ENCODE measurements around the gene DOCK1. TPM values are rescaled to one million over a fixed set of nuclear protein-coding genes. Genes with fewer than 3 reads are reported as not detected.

The DOCK1 gene
- total RNA-seq, 1 donor from 2014 or later = 74.8 TPM

DNA sequence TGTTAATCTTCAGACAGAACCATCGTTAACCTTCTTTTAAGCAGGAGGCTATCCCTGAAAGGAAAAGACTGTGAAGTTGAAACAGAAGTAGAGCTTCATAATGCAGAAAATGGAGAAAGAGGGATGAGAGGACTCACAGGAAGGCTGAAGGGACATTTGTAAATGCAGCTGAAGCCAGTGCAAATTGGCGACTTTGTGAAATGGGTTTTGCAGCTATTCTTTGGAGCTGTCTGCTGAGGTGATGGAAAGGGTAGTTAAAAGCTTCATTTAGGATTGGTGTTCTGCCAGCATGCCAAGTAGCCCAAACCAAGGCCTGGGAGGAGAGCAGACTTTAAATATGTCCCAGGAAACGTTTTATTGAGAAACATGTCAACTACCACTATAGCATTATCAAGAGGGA lies 168.4 kb downstream of the DOCK1 start:
- Mint-ChIP-seq H3K27ac (no peak overlapping the region), H3K9me3 (no peaks in the 10 kb centered on the region), H3K4me1 (no peaks in the 10 kb centered on the region), H3K4me3 (no peak overlapping the region), H3K27me3 (ENCODE audit: low read depth) (no peaks in the 10 kb centered on the region), H3K36me3 (peaks cover 39% of the 10 kb centered on the region)
- no peak for DNase-seq (ENCODE audit: low spot score in 2 of 2, unreplicated experiment in 2 of 2)
- TF ChIP-seq, protein P1, sequence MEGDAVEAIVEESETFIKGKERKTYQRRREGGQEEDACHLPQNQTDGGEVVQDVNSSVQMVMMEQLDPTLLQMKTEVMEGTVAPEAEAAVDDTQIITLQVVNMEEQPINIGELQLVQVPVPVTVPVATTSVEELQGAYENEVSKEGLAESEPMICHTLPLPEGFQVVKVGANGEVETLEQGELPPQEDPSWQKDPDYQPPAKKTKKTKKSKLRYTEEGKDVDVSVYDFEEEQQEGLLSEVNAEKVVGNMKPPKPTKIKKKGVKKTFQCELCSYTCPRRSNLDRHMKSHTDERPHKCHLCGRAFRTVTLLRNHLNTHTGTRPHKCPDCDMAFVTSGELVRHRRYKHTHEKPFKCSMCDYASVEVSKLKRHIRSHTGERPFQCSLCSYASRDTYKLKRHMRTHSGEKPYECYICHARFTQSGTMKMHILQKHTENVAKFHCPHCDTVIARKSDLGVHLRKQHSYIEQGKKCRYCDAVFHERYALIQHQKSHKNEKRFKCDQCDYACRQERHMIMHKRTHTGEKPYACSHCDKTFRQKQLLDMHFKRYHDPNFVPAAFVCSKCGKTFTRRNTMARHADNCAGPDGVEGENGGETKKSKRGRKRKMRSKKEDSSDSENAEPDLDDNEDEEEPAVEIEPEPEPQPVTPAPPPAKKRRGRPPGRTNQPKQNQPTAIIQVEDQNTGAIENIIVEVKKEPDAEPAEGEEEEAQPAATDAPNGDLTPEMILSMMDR (IDR thresholded peaks at IDR 0.05; ENCODE audit: unreplicated experiment) = no peak

DNA sequence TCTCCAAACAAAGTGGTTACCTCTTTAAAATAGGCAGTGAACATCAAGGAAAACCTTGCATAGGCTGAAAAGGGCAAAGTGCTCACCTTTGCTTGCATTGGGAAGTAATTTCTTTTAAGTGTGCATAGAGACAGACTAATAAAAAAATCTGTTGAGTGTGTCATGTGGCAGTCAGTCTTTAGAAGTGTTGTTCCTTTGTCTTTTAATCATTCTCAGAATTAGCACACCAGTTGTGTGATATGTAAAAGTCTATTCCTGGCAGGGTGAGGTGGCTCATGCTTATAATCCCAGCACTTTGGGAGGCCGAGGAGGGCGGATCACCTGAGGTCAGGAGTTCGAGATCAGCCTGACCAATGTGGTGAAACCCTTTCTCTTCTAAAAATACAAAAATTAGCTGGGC lies 174.2 kb downstream of the DOCK1 start:
- Mint-ChIP-seq H3K4me1 (no peaks in the 10 kb centered on the region), H3K36me3 (peaks cover 43% of the 10 kb centered on the region), H3K9me3 (peaks cover 5% of the 10 kb centered on the region), H3K27me3 (ENCODE audit: low read depth) (no peaks in the 10 kb centered on the region), H3K27ac (no peak overlapping the region), H3K4me3 (no peak overlapping the region)
- no peak for DNase-seq (ENCODE audit: low spot score in 2 of 2, unreplicated experiment in 2 of 2)
- TF ChIP-seq, protein P1 (IDR thresholded peaks at IDR 0.05; ENCODE audit: unreplicated experiment) = no peak

DNA sequence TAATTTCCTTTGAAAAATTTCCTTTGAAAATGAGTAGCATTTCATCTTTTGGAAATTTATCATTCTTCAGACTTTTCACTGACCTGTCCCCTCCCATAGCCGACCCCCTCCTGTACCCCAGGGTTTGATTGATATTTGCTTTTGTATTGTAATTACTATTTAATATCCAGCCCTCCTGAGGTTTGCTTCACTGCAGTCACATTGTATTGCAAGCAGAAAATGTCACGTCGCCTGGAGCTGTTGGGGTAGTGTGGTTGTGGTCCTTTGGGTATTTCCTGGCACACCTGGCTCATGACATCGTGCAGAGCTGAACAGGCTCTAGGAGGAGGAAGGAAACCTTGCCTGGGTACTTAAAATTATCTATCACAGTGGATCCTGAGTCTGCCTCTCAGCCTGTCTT lies 175.1 kb downstream of the DOCK1 start:
- Mint-ChIP-seq H3K9me3 (peaks cover 5% of the 10 kb centered on the region), H3K36me3 (peaks cover 38% of the 10 kb centered on the region), H3K27ac (no peak overlapping the region), H3K27me3 (ENCODE audit: low read depth) (no peaks in the 10 kb centered on the region), H3K4me1 (no peaks in the 10 kb centered on the region), H3K4me3 (no peak overlapping the region)
- DNase-seq (ENCODE audit: low spot score in 2 of 2, unreplicated experiment in 2 of 2) = no peak
- TF ChIP-seq, protein P1 (IDR thresholded peaks at IDR 0.05; ENCODE audit: unreplicated experiment) = no peak

DNA sequence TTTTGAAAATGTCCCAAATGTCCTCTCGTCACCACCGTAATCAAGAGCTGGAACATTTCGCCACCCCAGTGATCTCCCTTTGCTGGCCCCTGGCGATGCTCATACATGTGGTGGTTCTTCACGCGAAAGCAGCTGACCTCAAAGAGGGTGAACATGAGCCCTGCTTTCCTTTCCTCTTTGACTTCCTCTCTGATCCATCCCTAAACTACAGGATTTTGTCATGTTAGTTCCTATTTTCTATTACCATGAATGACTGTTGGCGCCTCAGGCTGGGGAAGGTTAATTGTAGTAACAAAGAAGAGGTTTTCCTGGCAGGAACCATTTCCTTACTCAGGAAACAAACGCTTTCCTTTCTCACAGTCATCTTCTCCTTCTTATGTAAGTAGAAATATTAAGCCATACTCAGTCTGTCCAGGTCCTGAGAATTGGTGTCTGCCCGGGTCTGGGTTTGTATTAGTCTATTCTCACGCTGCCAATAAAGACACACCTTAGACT lies 176.7 kb downstream of the DOCK1 start:
- no peak for DNase-seq (ENCODE audit: low spot score in 2 of 2, unreplicated experiment in 2 of 2)
- Mint-ChIP-seq H3K4me1 (no peaks in the 10 kb centered on the region), H3K9me3 (peaks cover 5% of the 10 kb centered on the region), H3K36me3 (peaks cover 31% of the 10 kb centered on the region), H3K4me3 (no peak overlapping the region), H3K27ac (no peak overlapping the region), H3K27me3 (ENCODE audit: low read depth) (no peaks in the 10 kb centered on the region)
- TF ChIP-seq, protein P1 (IDR thresholded peaks at IDR 0.05; ENCODE audit: unreplicated experiment) = no peak

DNA sequence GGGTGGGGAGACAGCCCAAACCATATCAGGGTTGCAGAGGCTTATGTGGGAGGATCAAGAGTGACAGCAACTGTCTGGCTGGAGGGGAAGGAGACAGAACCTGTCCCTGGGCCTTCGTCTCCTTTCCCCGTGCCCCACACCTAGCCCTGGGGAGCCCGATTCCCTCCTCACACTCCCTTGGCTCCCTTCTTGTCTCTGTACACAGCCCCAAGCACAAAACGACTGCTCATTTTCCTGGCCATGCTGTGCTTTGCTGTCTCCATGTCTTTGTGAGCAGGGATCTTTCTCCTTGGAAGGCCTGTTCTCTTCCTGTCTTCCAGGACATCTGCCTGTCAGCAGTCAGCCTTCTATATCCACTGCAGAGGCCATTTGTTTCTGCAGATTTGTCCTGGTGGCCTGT lies 177.4 kb downstream of the DOCK1 start:
- TF ChIP-seq, protein P1 (IDR thresholded peaks at IDR 0.05; ENCODE audit: unreplicated experiment) = no peak
- H3K36me3 Mint-ChIP-seq = peaks cover 27% of the 10 kb centered on the region
- no peaks in the 10 kb centered on the region for H3K27me3 Mint-ChIP-seq (ENCODE audit: low read depth)
- H3K4me3 Mint-ChIP-seq = no peak overlapping the region
- DNase-seq (ENCODE audit: low spot score in 2 of 2, unreplicated experiment in 2 of 2) = no peak
- no peak overlapping the region for H3K27ac Mint-ChIP-seq
- peaks cover 5% of the 10 kb centered on the region for H3K9me3 Mint-ChIP-seq
- no peaks in the 10 kb centered on the region for H3K4me1 Mint-ChIP-seq

DNA sequence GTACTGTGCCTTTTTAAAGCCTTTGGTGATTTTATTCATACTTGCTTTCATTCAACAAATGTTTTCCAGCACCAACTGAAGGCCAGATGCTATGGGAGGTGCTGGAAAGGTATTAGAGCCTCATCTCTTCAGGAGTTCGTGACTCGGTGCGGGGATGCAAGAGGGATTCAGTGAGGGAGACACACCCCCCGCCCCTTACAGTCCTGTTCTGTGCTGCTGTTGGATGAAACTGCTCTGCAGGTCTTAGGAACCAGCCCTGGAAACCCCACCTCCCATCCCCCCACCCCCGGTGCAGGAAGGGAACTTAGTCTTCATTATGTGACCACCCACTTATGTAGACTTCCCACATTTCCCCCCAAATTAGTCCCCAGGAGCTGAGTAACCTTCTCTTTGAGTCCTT lies 180.7 kb downstream of the DOCK1 start:
- Mint-ChIP-seq H3K27ac (no peak overlapping the region), H3K36me3 (peaks cover 31% of the 10 kb centered on the region), H3K9me3 (peaks cover 8% of the 10 kb centered on the region), H3K4me1 (no peaks in the 10 kb centered on the region), H3K27me3 (ENCODE audit: low read depth) (no peaks in the 10 kb centered on the region), H3K4me3 (no peak overlapping the region)
- TF ChIP-seq, protein P1 (IDR thresholded peaks at IDR 0.05; ENCODE audit: unreplicated experiment) = no peak
- no peak for DNase-seq (ENCODE audit: low spot score in 2 of 2, unreplicated experiment in 2 of 2)

Data from mesothelial cell of epicardium (in vitro differentiated cells).